ENCODE data around the gene PLCB2. TPM values are rescaled to one million over a fixed set of nuclear protein-coding genes. Genes with fewer than 3 reads are reported as not detected.

PLCB2 gene
- total RNA-seq, 3 donors from 2014 or later (not counting 1 experiment from before 2014, with no cell fraction given) = 345 to 440 (median 432) TPM

- no peak overlapping the region for H3K27ac ChIP-seq (ENCODE audit: low read length)
- Mint-ChIP-seq H3K27me3 (ENCODE audit: low read depth in 2 of 2) (no peaks in the 10 kb centered on the region), H3K36me3 (no peaks in the 10 kb centered on the region), H3K4me1 (peaks cover 59 to 78% of the 10 kb centered on the region in 2 donors), H3K27ac (no peak overlapping the region), H3K4me3 (no peak overlapping the region), H3K9me3 (no peaks in the 10 kb centered on the region)
- intact Hi-C loops (cut with micrococcal nuclease) = loop anchor here (1.0 kb wide), 1 partner anchor 32 kb away; no protein-coding TSS in a partner anchor
- H3K4me3 ChIP-seq (ENCODE audit: low read length) = no peak overlapping the region
- WGBS (ENCODE audit: insufficient coverage) = 86% methylated on average over 3 of the region's 3 CpGs
- no peak for ATAC-seq
- no peaks in the 10 kb centered on the region for H3K36me3 ChIP-seq (ENCODE audit: control insufficient read depth, insufficient read depth, low read length)
- H3K27me3 ChIP-seq (ENCODE audit: control insufficient read depth, insufficient read depth, low read length) = no peaks in the 10 kb centered on the region
- peaks cover 61% of the 10 kb centered on the region for H3K4me1 ChIP-seq (ENCODE audit: control insufficient read depth, insufficient read depth, low read length)
- no peak for DNase-seq
- no peaks in the 10 kb centered on the region for H3K9me3 ChIP-seq (ENCODE audit: control insufficient read depth, insufficient read depth, low read length)
- no peak for TF ChIP-seq CTCF (IDR thresholded peaks at IDR 0.05)
Measured at GRCh38 chr15:40310993-40311392, 3.3 kb upstream of the PLCB2 start.

DNA sequence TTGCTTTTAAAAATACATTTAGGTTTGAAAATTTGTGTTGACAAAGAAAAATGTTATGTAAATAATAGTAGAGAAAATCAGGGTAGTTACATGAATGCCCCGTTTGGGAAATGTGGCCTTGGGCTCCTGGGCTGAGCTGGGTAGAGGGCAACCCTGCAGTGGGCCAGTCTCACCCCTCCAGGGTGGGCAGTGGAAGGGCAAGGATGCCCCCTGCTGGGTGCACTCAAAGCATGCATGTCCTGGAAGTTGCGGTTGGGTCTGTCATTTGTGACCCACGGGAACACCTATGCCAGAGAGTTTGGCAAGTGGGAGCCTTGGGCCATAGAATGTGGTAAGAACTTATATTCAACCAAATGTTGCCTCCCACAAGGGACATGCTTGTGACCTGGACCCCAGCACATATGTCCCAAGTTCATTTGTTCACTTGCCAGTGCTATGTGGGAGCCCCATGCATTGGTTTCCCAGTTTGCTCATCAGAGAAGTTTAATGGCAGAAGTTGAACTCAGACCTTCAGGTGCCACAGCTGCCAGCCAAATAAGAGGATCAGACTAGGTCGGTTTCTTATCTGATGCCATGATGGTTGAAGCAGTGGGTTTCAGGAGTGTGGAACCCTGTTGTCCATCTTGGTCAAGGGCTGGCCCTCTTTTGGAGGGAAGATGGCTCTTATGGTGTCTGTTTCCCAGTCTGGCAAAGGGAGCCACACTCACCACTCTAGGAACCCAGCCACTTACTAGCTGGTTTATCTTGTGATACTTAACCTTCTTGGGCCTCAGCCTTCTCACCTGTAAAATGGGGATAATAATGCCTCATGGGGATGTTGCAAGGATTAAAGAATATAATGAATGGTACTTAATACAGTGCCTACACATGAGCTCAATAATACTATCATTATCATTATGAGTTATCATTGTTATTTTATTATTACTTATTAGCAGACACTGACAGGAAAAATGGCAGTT lies 2.5 kb upstream of the PLCB2 start:
- no peaks in the 10 kb centered on the region for H3K9me3 ChIP-seq (ENCODE audit: control insufficient read depth, insufficient read depth, low read length)
- H3K36me3 ChIP-seq (ENCODE audit: control insufficient read depth, insufficient read depth, low read length) = no peaks in the 10 kb centered on the region
- WGBS (ENCODE audit: insufficient coverage) = 22% methylated on average over 4 of the region's 4 CpGs
- no peaks in the 10 kb centered on the region for H3K27me3 ChIP-seq (ENCODE audit: control insufficient read depth, insufficient read depth, low read length)
- DNase-seq = peak; percentile 36 to 76
- Mint-ChIP-seq H3K27me3 (ENCODE audit: low read depth in 2 of 2) (no peaks in the 10 kb centered on the region), H3K27ac (peak overlapping the region; percentile 84 to 92), H3K9me3 (no peaks in the 10 kb centered on the region), H3K36me3 (no peaks in the 10 kb centered on the region), H3K4me1 (peaks cover 59 to 75% of the 10 kb centered on the region in 2 donors), H3K4me3 (peak overlapping the region; percentile 95)
- intact Hi-C loops (cut with micrococcal nuclease) = loop anchor here (1.0 kb wide), 1 partner anchor 31 kb away; no protein-coding TSS in a partner anchor
- ATAC-seq = no peak
- TF ChIP-seq CTCF (IDR thresholded peaks at IDR 0.05) = peak; percentile 61
- H3K4me1 ChIP-seq (ENCODE audit: control insufficient read depth, insufficient read depth, low read length) = peaks cover 69% of the 10 kb centered on the region
- H3K27ac ChIP-seq (ENCODE audit: low read length) = no peak overlapping the region
- no peak overlapping the region for H3K4me3 ChIP-seq (ENCODE audit: low read length)

DNA sequence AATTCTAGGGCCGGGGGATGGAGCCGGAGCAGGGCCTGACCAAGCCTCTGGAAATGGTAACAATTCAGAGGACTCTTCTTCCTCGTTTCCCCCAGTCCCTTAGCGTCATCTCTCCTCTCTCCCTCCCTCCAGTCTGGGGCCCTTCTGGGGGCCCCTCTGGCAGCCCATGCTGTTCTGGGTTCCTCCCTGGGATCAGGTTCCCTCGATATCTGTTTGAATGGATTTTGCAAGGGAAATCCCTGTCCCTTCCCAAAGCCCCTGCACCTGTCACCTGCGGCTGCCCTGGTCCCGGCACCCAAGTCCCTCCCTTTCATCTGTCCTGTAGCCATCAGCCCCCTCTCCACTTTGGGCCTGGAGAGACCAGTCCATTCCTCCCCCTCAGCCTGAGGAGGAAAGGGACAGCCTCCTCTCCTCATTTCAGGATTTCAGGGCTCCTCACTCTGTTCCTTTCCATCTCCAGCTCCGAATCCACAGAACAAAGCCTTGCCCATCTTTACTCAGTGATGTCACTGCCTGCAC lies 1.7 kb upstream of the PLCB2 start:
- intact Hi-C loops (cut with micrococcal nuclease) = no loop called here
- Mint-ChIP-seq H3K27ac (peak overlapping the region; percentile 84 to 92), H3K27me3 (ENCODE audit: low read depth in 2 of 2) (no peaks in the 10 kb centered on the region)

More for the DNA sequence above, 1.7 kb upstream of the PLCB2 start:
- Histone ChIP-seq H3K36me3 (ENCODE audit: control insufficient read depth, insufficient read depth, low read length) (peaks cover 3% of the 10 kb centered on the region), H3K9me3 (ENCODE audit: control insufficient read depth, insufficient read depth, low read length) (no peaks in the 10 kb centered on the region), H3K4me1 (ENCODE audit: control insufficient read depth, insufficient read depth, low read length) (peaks cover 65% of the 10 kb centered on the region), H3K4me3 (ENCODE audit: low read length) (no peak overlapping the region), H3K27ac (ENCODE audit: low read length) (peak overlapping the region; percentile 64), H3K27me3 (ENCODE audit: control insufficient read depth, insufficient read depth, low read length) (no peaks in the 10 kb centered on the region)
- Mint-ChIP-seq H3K36me3 (no peaks in the 10 kb centered on the region), H3K4me3 (peak overlapping the region; percentile 95), H3K9me3 (no peaks in the 10 kb centered on the region), H3K4me1 (peaks cover 61 to 75% of the 10 kb centered on the region in 2 donors)
- DNase-seq (no peak), ATAC-seq (no peak)
- WGBS (ENCODE audit: insufficient coverage) = 75% methylated on average over 8 of the region's 8 CpGs
- TF ChIP-seq CTCF (IDR thresholded peaks at IDR 0.05) = no peak
